HG03025 (cell line): ENCODE data around the gene DPH3.

ENCODE experiments used
- ATAC-seq: cut with Tn5 transposase; IDR thresholded peaks from one replicate; pipeline ENCODE4 v1.9.1; 2021; ENCODE audit warnings: mild to moderate bottlenecking, moderate library complexity; ENCODE audit not compliant: unreplicated experiment, low FRiP score

Gene DPH3

DNA sequence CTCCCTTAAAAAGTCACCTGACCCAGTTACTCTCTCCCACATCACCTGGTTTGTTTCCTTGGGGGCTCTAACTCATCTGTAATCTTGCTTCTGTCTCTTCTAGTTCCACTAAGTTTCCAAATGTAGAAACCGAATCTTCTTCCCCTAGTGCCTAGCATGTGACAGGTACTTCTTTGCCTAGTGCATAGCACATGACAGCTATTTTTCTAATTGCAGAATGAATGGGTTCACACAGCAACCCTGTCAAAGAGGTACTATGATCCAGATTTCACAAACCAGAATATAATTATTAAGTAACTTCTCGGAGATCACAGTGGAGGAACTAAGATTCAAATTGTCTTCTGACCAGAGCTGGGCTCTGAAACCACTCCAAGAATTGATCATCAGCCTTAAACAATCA, 7.4 kb downstream of the DPH3 start:
- no peak for ATAC-seq

DNA sequence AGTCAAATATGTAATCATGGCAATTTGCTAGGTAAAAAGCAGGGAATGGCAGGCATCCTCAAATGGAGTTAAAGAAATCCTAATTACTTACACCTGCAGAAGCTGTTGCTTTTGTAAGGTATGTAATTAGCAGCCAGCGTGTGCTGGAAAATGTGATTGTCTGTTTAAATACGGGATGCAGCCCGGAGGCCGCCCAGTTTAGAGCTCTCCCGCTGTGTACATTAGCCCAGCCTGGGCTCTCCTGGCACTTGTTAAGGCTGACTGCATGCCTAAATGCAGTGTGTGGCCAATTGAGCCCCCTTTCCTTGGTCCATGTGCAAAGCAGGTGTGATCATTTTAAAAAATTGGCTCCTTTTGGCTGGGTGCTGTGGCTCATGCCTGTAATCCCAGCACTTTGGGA, 9.0 kb downstream of the DPH3 start:
- no peak for ATAC-seq

DNA sequence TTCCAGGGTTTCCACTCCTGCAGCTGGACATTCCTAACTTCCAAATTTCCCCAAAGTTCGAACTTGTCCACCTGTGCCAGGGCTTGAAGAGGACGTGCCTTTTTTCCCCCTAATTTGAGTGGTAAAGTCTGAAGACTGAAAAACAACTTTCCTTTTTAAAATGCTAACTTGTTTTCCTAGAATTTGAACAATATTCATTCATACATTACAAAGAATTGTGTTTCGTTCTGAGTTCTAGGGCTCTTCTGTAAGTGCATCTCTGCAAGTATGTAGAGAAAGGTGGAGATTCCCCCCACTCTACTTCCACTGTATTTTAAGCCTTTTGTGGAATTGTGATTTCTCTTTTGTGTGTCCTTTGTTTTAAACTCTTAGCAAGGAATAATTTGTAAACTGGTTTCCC, 9.4 kb downstream of the DPH3 start:
- ATAC-seq, result no peak

DNA sequence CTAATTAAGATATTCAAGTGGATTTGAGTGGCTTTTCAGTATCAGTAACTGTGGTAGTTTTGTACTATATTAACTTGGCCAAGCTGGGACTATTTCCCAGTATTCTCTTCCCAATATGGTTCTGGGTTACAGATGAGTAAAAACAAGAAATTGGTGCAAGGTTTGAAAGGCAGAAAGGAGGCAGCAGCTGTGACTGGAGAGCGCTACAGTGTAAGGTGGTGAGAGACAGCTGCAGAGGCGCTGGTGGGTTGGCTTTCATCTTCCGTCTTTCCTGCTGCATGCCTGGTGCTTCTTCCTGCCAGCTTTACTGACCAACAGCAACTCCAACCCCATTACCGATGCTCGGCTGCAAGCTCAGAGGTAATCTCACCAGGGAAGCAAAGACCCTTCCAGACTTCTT, 9.8 kb downstream of the DPH3 start:
- no peak for ATAC-seq

DNA sequence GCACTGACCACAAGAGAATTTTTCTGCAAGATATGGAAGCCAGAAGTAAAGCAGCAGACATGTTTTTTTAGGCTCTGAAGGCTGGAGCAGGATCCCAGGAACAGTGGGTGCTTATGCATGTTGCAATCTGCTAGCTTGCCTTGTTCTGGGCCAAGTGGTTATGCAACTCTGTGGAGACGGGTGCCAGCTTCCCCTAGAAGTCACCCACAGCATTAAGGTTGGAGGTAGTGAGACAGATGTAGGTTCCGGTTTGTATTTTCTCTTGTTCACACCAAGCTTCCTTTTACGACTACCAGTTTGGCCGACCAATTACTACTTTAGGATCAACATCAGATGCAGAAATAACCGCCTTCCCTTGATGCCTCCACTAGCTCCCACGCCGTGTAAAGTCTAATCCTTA, 11.1 kb downstream of the DPH3 start:
- ATAC-seq, result no peak

DNA sequence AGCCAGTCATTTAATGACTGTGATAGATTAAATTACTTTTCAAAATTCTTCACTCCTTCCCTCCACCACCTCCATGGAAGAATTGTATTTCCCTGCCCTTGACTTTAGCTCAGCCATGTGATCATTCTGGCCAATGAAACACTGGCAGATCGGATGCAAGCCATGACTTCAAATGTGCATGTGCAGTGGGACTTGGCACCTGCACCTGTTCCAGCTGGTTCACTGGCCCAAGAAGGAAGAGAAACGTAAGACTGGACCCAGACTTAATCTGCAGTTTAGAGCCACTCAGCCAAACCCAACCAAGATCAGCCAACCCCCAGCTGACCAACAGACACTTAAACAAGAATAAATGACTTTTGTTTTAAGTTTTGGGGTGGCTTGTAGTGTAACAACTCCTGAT, 11.8 kb downstream of the DPH3 start:
- ATAC-seq, result no peak

DNA sequence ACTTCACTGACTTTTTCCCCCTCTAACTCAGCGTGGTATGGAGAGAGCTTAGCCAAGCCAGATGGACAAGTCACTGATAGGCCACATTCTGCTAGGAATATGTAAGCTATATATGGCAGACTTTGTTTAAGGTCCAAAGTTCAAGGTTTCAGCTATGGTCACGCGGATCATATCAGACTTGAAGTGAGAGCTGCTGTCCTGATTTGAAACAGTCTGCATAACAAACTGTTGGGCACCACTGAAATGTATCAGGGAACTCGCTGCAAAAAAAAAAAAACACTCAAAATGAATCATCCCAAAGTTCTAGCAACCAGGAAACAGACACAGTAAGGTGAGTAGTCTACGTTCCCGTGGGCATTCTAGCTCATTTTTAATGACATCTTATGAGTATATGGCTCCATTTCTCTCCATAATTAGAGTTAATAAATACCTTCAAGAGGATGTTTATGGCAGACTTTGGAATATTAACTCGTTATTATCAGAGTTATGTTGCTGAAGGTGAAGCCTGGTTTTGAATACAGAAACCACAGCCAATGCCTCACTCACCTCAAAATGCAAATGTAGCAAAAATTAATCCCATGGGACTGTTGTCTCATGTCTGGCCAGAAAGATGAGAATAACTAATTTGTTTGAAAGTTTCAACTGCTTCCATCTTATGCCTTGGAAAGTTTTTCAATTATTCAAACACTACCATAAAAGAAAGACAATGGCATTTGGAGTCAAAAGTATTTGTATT, 12.3 kb downstream of the DPH3 start:
- ATAC-seq, result no peak

DNA sequence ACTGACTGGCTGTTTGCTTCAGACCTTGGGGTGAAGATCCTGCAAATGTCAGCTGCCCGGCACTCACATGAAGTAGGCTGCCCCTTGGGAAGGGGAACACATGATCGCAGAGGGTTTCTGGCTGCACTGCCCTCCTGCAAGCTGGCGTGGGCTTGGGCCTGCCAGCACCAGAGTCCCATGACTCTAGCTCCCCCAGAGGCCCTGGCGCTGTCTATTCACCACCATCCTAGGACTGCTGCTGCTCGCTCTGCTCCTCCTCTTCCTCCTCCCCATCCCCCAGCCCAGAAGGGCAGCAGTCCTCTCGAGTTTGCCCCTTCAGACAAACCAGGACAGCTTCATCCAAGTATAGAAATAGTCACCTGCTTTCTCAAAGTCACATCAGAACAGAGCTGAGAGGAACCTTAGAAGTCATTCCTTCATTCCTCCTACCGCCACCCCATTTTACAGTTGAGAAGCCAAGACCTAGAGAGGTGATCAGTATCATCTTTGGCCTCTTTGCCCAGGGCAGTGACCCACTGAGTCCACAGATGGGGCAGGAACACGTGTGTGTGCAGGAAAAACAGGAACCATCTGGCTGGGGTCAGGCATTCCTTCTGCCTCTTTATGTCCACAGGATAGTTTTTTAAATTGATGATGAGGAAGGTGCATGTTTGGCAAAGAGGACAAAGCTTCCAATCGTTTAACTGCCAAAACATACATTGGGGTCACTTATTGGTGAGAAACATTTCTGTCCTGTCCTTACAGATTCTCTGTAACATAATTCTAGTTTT, 13.2 kb downstream of the DPH3 start:
- no peak for ATAC-seq

DNA sequence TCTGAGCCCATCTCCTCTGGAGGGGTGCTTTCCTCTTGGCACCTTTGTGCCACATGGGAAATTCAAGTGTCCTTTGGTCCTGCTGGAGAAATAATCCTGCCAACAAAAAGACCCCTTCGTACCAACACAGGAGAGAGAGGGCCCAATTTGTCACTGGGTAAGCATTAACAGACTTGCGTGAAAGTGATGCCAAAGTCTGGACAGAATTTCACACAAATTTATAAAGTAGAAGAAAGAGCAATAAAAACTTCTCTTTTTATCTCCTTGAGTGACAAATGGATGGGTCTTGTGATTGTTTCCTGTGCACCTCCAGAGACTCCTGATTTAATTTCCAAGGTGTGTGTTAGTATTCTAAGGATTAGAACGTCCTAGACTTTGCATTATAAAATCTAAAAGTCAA, 14.9 kb downstream of the DPH3 start:
- no peak for ATAC-seq

DNA sequence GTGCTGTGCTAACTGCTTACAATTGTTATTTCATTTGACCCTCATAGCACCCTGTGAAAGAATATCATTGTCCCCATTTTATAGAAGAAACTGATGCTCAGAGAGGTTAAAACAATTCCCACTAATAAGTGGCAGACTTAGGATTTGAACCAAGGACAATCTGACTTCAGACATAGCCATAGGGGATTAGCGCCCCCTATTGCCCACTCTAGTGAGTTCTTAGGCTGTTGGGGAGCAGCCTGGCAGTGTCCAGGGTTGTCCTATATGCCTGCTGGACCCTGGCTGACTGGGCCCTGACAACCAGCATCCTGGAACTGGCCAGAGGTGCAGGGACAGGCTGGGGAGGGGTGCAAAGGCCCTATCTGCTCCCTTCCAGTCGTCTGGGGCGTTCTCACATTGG, 15.4 kb downstream of the DPH3 start:
- no peak for ATAC-seq

DNA sequence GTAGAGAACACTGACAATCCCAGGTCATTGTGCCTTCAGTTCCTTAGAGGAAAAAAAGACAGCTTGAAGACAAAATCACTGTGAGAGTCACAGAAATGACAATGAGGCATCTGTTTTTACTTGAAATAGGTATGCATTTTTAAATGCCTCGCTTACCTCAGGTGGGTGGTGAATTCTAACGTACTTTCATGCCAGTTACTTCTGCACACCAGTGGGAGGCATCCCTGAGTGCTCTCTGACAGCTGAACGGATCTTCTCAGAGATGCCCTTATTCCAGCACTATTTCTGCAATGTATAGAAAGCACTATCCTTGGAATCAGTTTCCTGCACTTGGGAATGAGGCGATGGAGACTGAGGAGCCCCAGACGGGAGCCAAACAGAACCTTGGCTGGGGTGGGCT, 16.2 kb downstream of the DPH3 start:
- ATAC-seq, result no peak

DNA sequence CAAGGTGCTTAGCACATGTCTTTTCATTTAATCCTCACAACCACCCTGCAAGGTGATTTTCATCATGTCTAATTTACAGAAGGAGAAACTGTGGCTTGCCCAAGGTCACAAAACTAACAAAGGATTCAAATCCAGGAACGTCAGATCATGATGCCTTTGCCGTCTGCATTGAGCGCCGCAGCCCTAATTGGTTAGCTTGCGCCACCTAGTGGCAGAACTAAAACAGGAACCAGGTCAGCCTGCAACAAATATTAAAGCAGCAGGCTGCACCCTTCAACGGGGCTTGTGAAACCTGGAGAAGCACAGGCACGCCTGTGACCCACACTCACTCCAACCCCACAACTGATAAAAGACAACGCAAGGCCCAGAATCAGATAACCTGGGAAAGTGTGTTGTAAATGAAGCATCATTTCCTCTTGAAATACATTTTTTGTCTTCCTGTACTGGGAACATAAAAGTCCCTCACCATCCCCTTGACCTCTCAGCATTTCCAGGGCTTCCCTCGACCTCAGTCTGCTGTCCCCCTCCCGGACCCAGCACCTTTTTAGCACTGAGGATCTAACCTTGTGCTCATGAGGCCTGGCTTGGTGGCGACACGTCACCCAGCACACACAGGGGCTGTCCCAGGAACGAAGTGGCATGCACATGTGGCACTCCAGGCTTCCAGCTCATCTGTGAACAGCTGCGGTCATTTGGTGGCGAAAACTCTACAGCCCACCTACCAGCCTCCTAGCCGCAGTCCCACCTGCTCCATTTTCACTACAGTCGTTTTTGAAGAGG, 17.3 kb downstream of the DPH3 start:
- peak; percentile 79 for ATAC-seq

DNA sequence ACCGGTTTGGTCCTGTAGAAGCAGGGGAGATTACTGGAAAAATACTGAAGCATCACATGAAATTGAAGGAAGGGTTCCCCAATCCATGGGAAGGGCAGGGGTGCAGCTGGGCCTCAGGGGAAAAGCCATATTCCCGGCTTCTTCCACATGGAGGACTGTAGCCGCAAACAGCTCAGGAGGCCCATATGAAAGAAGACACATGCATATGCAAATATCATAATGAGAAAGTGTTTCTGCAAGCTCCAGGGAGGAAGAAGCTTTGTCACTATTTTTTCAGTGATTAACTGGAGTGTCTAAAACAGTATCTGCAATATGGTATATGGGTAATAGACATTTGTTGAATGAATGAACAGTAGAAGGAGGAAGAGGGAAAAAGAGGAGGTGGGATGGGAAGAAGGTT, 19.1 kb downstream of the DPH3 start:
- ATAC-seq, result no peak

DNA sequence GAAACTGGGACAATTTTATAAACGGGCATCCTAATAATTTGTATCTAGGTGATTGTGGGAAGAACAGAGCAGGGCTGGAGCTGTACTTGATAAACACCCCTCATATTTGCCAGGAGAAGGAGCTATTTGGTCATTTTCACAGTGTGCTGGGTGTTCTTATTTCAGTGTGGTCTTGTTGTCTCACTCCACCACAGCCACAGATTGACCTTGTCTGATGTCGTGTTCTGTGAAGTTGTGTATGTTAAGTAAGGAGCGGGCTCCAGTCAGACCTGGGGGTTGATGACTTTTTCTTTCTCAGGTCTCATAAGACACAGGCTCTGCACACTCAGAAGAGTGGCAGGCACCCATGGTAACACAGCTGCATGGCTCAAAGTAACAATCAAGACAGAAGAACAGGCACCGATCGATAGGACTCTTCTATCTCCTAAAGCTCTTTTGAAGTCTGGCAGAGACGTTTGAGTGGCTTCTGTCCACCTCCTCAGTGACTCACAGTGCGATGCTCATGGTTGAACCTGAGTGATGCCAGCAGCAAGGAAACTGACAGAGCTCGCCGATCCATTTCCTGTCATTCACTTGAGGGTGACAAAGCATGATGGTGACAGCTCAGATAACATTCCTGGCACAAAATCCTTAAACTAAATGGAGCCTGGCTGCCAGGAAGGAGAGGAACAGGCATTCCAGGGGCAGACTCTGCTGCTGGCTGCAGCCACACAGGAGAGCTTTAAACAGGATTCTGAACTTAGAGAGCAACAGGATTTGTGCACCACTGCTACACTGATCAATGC, 20.8 kb downstream of the DPH3 start:
- no peak for ATAC-seq

DNA sequence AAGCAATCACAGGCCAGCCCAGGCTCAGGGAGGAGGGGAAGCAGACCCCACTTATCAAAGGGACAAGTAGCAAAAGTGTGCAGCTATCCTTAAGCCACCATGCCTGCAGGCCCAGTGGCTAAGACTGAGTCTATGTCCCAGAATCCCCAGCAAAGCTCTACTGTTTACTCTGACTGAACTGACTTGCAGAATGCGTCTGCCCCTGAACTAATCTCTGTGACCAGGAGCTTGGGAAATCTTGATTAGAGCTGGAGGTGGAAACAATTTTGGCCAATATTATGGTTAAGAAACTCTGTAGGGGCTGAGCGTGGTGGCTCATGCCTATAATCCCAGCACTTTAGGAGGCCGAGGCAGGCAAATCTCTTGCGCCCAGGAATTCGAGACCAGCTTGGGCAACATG, 22.6 kb downstream of the DPH3 start:
- ATAC-seq, result no peak

DNA sequence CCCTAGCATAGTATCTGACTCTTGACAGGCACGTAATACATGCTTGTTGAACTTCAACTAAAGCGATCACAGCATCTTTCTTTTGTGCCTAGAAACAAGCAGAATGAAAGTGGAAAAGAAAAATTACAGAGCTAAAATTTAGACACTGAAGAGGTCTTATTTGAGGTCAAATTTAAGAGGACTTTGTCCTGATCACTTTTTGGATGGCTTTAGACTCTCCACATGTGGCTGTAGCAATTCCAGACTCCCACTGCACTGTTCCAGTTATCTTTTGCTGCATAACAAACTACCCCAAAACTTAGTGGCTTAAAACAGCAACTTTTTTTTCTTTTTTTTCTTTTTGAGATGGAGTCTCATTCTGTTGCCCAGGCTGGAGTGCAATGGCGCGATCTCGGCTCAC, 23.5 kb downstream of the DPH3 start:
- no peak for ATAC-seq

DNA sequence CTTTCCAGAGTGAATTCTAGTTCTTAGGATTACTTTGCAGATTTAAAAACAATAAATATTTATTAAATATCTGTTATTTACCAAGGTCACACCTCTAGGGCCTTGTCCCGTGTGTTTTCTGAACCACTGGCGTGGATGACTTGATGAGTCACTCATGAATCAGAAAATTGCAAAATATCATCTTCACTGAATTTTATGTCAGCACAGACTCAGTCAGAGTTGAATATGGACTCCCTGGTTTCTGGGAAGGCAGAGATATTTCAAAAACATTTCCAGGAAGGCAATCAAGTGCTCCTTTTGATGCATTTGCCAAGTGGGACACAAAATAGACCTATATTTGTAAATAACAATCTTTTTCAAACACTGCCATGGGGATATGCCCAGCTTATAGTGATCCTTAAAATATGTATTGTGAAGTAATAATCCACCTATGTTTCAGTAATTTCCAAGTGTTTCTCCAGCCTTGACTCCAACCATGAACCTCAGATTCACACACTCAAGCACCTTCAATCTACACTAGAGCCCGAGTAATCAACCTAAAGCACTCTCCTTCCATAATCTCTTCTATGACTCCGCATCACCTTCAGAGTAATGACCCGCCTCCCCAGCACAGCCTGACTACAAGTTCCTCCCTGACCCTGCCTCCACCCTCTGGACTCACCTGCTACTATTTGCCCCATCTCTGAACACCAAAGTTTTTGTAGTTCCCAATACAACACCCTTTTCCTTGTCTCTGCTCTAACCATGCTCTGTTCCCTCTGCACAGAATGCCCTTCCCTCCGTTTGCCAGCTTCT, 24.3 kb downstream of the DPH3 start:
- no peak for ATAC-seq

DNA sequence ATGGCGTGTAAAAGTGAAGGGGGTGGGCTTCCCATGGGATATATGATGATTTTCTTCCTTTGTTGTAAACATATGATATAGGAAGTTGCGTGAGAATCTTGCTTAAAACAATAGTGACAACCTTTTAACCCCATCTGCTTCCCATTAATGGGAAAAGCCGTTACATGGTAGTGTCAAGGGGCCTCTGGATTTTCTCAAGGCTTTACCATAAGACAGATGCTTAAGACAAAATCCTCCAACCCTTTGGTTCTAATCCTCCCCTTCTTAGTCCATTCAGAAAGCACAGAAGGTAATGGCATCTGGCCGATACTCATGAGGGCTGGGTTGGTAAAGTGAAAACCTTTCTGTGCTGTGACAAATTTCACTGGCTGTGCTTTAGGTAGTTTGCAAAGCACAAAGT, 25.0 kb downstream of the DPH3 start:
- no peak for ATAC-seq

DNA sequence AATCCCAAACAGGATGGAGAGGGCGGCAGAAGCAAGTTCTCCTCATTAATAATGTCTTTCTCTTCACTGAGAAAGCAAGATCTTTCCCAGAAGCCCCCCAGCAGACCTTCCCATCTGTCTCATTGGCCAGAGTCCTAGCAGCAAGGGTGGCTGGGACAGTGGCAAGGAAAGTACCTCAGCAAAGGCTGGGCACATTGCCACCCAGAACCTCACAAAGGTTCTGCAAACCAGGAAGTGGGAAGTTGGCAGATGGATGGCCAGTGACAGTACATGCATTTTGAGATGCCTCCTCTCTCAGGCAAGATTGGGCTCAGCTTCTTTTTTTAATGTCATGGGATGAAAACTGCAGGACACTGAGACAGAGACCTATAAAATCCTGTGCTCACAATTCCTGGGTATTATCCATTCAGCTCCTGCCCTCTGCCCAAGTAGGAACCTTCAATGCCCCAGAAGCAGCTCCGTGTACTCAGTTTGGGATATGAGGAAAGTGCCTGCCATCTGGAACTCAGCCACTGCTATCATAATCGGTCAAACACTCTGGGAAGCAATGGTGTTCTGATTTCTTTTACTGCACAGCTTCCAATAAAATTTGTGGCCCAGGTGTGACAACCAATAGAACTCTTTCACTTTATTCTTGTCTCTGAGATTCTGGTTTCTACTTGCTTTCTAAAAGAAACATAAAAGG, 25.5 kb downstream of the DPH3 start:
- ATAC-seq, result no peak
